GM12878 (cell line): ENCODE data around the gene LRRFIP2. TPM values are rescaled to one million over a fixed set of nuclear protein-coding genes. Genes with fewer than 3 reads are reported as not detected.

Experiments
- FOS ChIP-seq: IDR thresholded peaks from 3 replicates; pipeline ENCODE4 v1.6.1; 2011; ENCODE audit warnings: borderline replicate concordance; ENCODE audit not compliant: insufficient read length; ENCODE audit errors: extremely low read depth
- GATAD2B ChIP-seq: fragments of 450-650 bp; conservative IDR thresholded peaks from 2 replicates; pipeline ENCODE4 v1.6.1; 2017; ENCODE audit warnings: low read depth, mild to moderate bottlenecking, moderate library complexity
- HDGF ChIP-seq: fragments of 450-650 bp; IDR thresholded peaks from 2 replicates; pipeline ENCODE4 v1.6.1; 2016; ENCODE audit warnings: antibody characterized with exemption
- NBN ChIP-seq: fragments of 450-650 bp; IDR thresholded peaks from 2 replicates; pipeline ENCODE4 v1.6.1; 2016
- RFX5 ChIP-seq: IDR thresholded peaks from 2 replicates; pipeline ENCODE4 v1.6.1; 2011; ENCODE audit warnings: low read depth, low read length, improper control_type of control experiment
- ZNF622 ChIP-seq: fragments of 450-650 bp; IDR thresholded peaks from 2 replicates; pipeline ENCODE4 v1.6.1; 2017; ENCODE audit warnings: mild to moderate bottlenecking, inconsistent platforms
- polyA plus RNA-seq, 11 experiments: library from polyadenylated mRNA; depleted of rRNA in 4 of 11; unstranded in 6 of 11; stranded (reverse) in 5 of 11; fragments of >200 nt; fragmentation: Nextera tagmentation in 4 of 11; fragmentation: Illumina TruSeq in 1 of 11; extraction: Ambion mirVana in 4 of 11; extraction: Trizol in 1 of 11; gene quantifications; 1 replicate in 1 of 11; 2 replicates in 10 of 11; pipeline versions ENCODE4 v1.2.1 to v1.2.3, GENCODE V29; 2011 to 2016; ENCODE audit warnings: inconsistent platforms in 2 of 11, missing spikeins in 2 of 11, low read depth in 1 of 11
- total RNA-seq, 4 experiments: library from RNA; depleted of rRNA in 3 of 4; stranded (reverse); fragments of >200 nt in 3 of 4; fragmentation: Illumina TruSeq in 1 of 4; extraction: Trizol in 1 of 4; gene quantifications; 2 replicates each; pipeline versions ENCODE4 v1.2.1 to v1.2.3, GENCODE V29; 2013 to 2021
- TF ChIP-seq, protein P1 (sequence below): fragments of 450-650 bp; IDR thresholded peaks from 2 replicates; pipeline ENCODE4 v1.6.1; 2014; ENCODE audit warnings: mild to moderate bottlenecking
- TF ChIP-seq, protein P2 (sequence below): fragments of 450-650 bp; IDR thresholded peaks from 2 replicates; pipeline ENCODE4 v1.6.1; 2016; ENCODE audit warnings: mild to moderate bottlenecking
- TF ChIP-seq, protein P3 (sequence below): fragments of 450-650 bp; formaldehyde crosslinking; IDR thresholded peaks from 2 replicates; pipeline ENCODE4 v1.5.0; 2022; ENCODE audit warnings: mild to moderate bottlenecking, missing genetic modification characterization

The LRRFIP2 gene
- total and polyA plus RNA-seq, 10 of the 15 experiments (the other 5 are each of a cell fraction or from before 2014, with no cell fraction given) = 9.7 to 46.9 (median 38.1) TPM

DNA sequence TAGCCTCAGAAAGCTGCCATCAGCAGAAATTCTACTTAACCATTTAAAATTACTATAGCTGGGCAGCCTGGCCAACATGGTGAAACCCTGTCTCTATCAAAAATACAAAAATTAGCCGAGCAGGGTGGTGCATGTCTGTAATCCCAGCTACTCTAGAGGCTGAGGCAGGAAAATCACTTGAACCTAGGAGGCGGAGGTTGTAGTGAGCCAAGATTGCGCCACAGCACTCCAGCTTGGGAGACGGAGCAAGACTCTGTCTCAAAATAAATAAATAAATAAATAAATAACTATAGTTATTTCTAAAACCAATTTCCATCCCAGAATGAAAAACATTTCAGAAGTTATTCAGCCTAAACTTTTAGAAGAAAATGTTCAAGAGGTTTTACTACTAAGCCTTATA is 25.1 kb downstream of the LRRFIP2 start (continued):
- TF ChIP-seq, protein P1, sequence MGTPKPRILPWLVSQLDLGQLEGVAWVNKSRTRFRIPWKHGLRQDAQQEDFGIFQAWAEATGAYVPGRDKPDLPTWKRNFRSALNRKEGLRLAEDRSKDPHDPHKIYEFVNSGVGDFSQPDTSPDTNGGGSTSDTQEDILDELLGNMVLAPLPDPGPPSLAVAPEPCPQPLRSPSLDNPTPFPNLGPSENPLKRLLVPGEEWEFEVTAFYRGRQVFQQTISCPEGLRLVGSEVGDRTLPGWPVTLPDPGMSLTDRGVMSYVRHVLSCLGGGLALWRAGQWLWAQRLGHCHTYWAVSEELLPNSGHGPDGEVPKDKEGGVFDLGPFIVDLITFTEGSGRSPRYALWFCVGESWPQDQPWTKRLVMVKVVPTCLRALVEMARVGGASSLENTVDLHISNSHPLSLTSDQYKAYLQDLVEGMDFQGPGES = no peak
- no peak for TF ChIP-seq NBN
- TF ChIP-seq FOS = no peak
- no peak for TF ChIP-seq HDGF
- TF ChIP-seq, protein P2, sequence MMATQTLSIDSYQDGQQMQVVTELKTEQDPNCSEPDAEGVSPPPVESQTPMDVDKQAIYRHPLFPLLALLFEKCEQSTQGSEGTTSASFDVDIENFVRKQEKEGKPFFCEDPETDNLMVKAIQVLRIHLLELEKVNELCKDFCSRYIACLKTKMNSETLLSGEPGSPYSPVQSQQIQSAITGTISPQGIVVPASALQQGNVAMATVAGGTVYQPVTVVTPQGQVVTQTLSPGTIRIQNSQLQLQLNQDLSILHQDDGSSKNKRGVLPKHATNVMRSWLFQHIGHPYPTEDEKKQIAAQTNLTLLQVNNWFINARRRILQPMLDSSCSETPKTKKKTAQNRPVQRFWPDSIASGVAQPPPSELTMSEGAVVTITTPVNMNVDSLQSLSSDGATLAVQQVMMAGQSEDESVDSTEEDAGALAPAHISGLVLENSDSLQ = no peak
- TF ChIP-seq RFX5 = no peak
- TF ChIP-seq ZNF622 = no peak
- TF ChIP-seq, protein P3, sequence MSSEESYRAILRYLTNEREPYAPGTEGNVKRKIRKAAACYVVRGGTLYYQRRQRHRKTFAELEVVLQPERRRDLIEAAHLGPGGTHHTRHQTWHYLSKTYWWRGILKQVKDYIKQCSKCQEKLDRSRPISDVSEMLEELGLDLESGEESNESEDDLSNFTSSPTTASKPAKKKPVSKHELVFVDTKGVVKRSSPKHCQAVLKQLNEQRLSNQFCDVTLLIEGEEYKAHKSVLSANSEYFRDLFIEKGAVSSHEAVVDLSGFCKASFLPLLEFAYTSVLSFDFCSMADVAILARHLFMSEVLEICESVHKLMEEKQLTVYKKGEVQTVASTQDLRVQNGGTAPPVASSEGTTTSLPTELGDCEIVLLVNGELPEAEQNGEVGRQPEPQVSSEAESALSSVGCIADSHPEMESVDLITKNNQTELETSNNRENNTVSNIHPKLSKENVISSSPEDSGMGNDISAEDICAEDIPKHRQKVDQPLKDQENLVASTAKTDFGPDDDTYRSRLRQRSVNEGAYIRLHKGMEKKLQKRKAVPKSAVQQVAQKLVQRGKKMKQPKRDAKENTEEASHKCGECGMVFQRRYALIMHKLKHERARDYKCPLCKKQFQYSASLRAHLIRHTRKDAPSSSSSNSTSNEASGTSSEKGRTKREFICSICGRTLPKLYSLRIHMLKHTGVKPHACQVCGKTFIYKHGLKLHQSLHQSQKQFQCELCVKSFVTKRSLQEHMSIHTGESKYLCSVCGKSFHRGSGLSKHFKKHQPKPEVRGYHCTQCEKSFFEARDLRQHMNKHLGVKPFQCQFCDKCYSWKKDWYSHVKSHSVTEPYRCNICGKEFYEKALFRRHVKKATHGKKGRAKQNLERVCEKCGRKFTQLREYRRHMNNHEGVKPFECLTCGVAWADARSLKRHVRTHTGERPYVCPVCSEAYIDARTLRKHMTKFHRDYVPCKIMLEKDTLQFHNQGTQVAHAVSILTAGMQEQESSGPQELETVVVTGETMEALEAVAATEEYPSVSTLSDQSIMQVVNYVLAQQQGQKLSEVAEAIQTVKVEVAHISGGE = no peak
- TF ChIP-seq GATAD2B = no peak
